Measurements from ENCODE around the gene MMAB.

Gene MMAB

DNA sequence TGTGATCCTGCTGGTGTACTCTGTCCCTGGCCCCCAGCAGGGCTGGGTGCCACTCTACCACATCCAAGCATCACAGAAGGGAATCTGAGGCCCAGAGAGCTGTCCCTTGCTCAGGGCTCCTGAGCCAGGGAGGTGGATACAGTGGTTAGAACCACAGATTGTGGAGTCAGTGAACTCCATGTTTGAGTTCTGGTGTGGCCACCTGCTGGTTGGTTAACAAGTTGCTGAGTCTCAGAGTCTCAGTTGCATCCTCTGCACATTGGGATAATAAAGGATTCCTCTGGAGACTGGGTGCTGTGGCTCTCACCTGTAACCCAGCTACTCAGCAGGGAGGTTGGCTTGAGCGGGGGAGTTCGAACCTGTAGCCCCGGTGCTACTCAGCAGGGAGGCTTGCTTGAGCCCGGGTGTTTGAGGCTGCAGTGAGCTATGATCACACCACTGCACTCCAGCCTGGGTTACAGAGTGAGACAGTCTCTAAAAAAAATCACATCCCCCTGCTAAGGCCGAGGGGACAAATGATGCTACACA is 39.7 kb upstream of the MMAB start:
- ATAC-seq (ENCODE audit: low read depth), result peak; percentile 55; the same call in 2 of the 3 replicates
- no peaks in the 10 kb centered on the region for H3K36me3 ChIP-seq (ENCODE audit: low read depth)
- peaks cover 33% of the 10 kb centered on the region for H3K27me3 ChIP-seq (ENCODE audit: insufficient read depth, poor library complexity, severe bottlenecking)

DNA sequence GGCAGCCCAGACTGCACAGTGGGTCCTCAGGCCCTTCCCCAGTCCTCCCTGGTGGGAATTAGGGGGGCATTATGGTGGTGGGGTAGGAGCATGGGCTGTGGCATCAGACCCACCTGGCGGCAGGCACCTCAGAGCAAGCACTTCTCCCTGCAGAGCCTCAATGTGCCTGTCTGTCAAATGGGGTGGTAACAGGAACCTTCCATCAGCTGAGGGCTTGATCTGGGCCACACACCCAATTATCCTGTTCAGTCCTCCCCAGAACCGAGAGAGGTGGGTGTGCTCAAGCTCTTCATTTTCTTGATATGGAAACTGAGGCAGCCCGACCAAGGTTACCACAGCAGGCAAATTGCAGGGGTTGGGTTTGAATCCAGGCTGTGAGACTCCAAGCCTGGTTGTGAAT is 38.7 kb upstream of the MMAB start:
- TF ChIP-seq, protein P1, sequence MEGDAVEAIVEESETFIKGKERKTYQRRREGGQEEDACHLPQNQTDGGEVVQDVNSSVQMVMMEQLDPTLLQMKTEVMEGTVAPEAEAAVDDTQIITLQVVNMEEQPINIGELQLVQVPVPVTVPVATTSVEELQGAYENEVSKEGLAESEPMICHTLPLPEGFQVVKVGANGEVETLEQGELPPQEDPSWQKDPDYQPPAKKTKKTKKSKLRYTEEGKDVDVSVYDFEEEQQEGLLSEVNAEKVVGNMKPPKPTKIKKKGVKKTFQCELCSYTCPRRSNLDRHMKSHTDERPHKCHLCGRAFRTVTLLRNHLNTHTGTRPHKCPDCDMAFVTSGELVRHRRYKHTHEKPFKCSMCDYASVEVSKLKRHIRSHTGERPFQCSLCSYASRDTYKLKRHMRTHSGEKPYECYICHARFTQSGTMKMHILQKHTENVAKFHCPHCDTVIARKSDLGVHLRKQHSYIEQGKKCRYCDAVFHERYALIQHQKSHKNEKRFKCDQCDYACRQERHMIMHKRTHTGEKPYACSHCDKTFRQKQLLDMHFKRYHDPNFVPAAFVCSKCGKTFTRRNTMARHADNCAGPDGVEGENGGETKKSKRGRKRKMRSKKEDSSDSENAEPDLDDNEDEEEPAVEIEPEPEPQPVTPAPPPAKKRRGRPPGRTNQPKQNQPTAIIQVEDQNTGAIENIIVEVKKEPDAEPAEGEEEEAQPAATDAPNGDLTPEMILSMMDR (IDR thresholded peaks at IDR 0.05; ENCODE audit: poor library complexity, severe bottlenecking), result no peak
- Histone ChIP-seq H3K4me1 (ENCODE audit: insufficient read depth, poor library complexity, severe bottlenecking) (no peaks in the 10 kb centered on the region), H3K4me3 (ENCODE audit: severe bottlenecking) (no peak overlapping the region), H3K27me3 (ENCODE audit: insufficient read depth, poor library complexity, severe bottlenecking) (peaks cover 29% of the 10 kb centered on the region), H3K27ac (ENCODE audit: poor library complexity, severe bottlenecking) (no peak overlapping the region), H3K36me3 (ENCODE audit: low read depth) (no peaks in the 10 kb centered on the region), H3K9me3 (ENCODE audit: severe bottlenecking) (no peaks in the 10 kb centered on the region)
- no peak for DNase-seq (ENCODE audit: low spot score)
- no peak for ATAC-seq (ENCODE audit: low read depth)

More for the DNA sequence above, 39.7 kb upstream of the MMAB start:
- DNase-seq (ENCODE audit: low spot score), result no peak
- TF ChIP-seq, protein P1 (IDR thresholded peaks at IDR 0.05; ENCODE audit: poor library complexity, severe bottlenecking), result peak; percentile 22
- Histone ChIP-seq H3K4me3 (ENCODE audit: severe bottlenecking) (no peak overlapping the region), H3K27ac (ENCODE audit: poor library complexity, severe bottlenecking) (no peak overlapping the region), H3K9me3 (ENCODE audit: severe bottlenecking) (no peaks in the 10 kb centered on the region), H3K4me1 (ENCODE audit: insufficient read depth, poor library complexity, severe bottlenecking) (no peaks in the 10 kb centered on the region)

DNA sequence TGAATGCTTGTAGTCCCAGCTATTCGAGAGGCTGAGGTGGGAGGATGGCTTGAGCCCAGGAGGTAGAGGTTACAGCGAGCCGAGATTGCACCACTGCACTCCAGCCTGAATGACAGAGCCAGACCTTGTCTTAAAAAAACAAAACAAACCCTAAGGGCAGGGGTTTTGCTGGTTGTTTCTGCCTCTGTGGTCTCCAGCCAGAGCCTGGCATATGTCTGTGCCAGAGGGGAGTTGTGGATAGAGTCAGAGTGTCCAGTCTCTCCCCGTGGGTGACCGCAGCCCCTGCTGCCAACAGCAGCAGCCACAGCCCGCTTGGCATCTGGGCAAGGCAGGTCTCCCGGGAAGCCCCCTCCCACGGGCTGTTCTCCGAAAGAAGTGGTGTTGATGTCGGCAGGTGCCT is 37.9 kb upstream of the MMAB start:
- Histone ChIP-seq H3K9me3 (ENCODE audit: severe bottlenecking) (no peaks in the 10 kb centered on the region), H3K27me3 (ENCODE audit: insufficient read depth, poor library complexity, severe bottlenecking) (peaks cover 24% of the 10 kb centered on the region), H3K4me1 (ENCODE audit: insufficient read depth, poor library complexity, severe bottlenecking) (no peaks in the 10 kb centered on the region), H3K4me3 (ENCODE audit: severe bottlenecking) (no peak overlapping the region), H3K27ac (ENCODE audit: poor library complexity, severe bottlenecking) (no peak overlapping the region), H3K36me3 (ENCODE audit: low read depth) (no peaks in the 10 kb centered on the region)
- TF ChIP-seq, protein P1 (IDR thresholded peaks at IDR 0.05; ENCODE audit: poor library complexity, severe bottlenecking), result no peak
- ATAC-seq (ENCODE audit: low read depth), result no peak
- DNase-seq (ENCODE audit: low spot score), result no peak

DNA sequence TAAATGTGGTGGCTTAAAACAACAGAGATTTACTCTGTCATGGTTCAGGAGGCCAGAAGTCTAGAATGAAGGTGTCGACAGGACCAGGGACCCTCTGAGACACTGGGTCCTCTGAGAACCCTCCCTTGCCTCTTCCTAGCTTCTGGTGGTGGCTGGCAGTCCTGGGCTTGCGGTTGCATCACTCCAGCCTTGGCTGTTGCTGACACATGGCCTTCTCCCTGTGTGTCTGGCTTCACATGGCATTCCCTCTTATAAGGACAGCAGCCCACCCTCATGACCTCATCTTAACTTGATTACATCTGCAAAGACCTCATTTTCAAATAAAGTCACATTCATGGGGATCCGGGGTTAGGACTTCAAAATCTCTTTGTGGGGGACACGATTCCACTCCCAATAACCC is 37.2 kb upstream of the MMAB start:
- Histone ChIP-seq H3K4me3 (ENCODE audit: severe bottlenecking) (no peak overlapping the region), H3K4me1 (ENCODE audit: insufficient read depth, poor library complexity, severe bottlenecking) (no peaks in the 10 kb centered on the region), H3K9me3 (ENCODE audit: severe bottlenecking) (no peaks in the 10 kb centered on the region), H3K27me3 (ENCODE audit: insufficient read depth, poor library complexity, severe bottlenecking) (peaks cover 20% of the 10 kb centered on the region), H3K27ac (ENCODE audit: poor library complexity, severe bottlenecking) (no peak overlapping the region), H3K36me3 (ENCODE audit: low read depth) (no peaks in the 10 kb centered on the region)
- TF ChIP-seq, protein P1 (IDR thresholded peaks at IDR 0.05; ENCODE audit: poor library complexity, severe bottlenecking), result no peak
- DNase-seq (ENCODE audit: low spot score) (no peak), ATAC-seq (ENCODE audit: low read depth) (no peak)

DNA sequence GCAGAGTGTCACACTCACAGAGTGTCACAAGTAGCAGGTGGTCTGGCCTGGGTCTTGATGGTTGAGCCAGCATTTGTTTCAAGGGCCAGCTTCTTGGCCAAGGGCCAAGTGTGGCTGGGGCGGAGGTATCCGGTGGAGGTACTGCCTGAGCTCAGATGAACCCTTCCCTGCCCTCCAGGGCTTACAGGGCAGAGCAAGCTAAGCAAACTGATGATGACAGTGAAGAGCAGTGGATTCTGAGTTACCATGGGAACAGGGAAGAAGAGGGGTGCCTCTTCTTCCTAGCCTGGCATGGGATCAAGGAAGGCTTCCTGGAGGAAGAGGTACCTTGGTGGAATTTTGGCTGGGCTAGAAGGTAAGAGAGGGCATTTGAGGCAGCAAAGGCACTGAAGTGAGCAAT is 36.0 kb upstream of the MMAB start:
- Histone ChIP-seq H3K4me3 (ENCODE audit: severe bottlenecking) (no peak overlapping the region), H3K4me1 (ENCODE audit: insufficient read depth, poor library complexity, severe bottlenecking) (no peaks in the 10 kb centered on the region), H3K27me3 (ENCODE audit: insufficient read depth, poor library complexity, severe bottlenecking) (peaks cover 10% of the 10 kb centered on the region), H3K27ac (ENCODE audit: poor library complexity, severe bottlenecking) (no peak overlapping the region), H3K36me3 (ENCODE audit: low read depth) (no peaks in the 10 kb centered on the region), H3K9me3 (ENCODE audit: severe bottlenecking) (no peaks in the 10 kb centered on the region)
- no peak for DNase-seq (ENCODE audit: low spot score)
- TF ChIP-seq, protein P1 (IDR thresholded peaks at IDR 0.05; ENCODE audit: poor library complexity, severe bottlenecking), result no peak
- no peak for ATAC-seq (ENCODE audit: low read depth)
